ENCODE results near the gene RNF41.
"Not testable (repeated sequence)": the region's sequence is repeated elsewhere in the genome, so short reads cannot be mapped to it uniquely, and the experiment has no call there.

The RNF41 gene

DNA sequence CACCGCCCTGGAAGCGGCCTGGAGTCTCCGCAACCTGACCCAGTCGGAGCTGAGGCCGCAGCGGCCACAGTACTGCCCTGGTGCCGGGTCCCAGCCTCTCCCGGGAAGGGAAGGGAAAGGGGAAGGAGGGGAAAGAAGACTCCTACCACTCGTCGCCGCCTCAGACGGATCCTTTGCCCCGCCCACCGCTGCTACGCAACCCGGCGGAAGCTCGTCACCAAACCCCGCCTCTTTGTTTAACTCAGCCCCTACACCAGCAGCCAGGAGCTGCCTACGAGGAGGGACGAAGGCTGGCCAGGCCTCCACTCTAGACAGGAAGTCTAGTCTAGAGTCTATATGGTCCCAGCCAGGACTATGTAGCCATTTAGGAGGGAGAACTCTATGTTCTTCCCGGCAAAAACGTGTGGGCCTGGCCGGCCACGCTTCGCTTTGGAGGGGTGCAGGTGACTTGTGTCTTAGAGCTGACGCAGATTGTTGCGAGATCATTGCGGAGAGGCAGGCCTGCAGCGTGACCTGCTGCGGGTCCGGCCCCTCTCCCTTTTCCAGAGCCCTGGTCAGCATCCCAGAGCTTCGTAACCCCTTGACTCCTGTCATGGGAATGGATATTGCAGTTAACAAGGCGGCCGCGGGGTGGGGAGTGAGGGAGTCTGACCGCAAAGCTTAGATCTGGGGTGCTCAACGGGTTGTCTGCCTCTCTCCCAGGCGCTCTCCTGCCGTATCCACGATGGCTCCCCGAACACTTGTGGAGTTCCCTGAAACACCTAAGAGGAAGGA lies at the start of gene RNF41:
Gene RNF41, minus strand, starts transcription at position 166 of the 774 bp plus-strand sequence. CDS start 7,875 bp downstream, outside the sequence.
- TF ChIP-seq CTCF (IDR thresholded peaks at IDR 0.05; ENCODE audit: insufficient read depth, low read depth, low read length, missing control alignments), result no peak
- peak; percentile 96 for DNase-seq (ENCODE audit: low read depth)
- peak within 1 kb of the TSS; percentile 79 for H3K4me3 ChIP-seq (ENCODE audit: low read length)

DNA sequence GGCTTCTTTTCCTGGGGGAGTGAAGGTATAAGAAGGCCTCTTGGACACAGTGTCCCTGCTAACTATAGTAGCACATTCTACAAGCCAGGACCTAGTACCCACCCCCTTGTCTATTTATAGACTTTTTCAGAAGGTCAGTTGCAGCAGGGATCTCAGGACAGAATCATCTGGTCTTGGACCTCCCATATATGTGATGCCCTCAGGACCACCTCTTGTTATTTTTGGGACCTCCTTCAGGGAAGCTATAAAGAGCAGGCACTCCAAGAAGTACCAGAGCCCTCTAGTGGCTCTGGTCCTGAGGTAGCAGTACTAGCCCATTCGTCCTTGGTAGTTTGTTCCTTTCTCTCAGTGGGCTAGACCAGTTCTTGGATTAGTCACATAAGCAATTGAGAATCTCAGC lies 49.3 kb upstream of the RNF41 start:
- peak; percentile 54 for DNase-seq (ENCODE audit: low read depth)
- H3K4me3 ChIP-seq (ENCODE audit: low read length), result no peak overlapping the region
- TF ChIP-seq CTCF (IDR thresholded peaks at IDR 0.05; ENCODE audit: insufficient read depth, low read depth, low read length, missing control alignments), result peak; percentile 58

GRCh38 chr12:56267443-56268071 lies 45.8 kb upstream of the RNF41 start:
- no peak for DNase-seq (ENCODE audit: low read depth)
- no peak for TF ChIP-seq CTCF (IDR thresholded peaks at IDR 0.05; ENCODE audit: insufficient read depth, low read depth, low read length, missing control alignments)

DNA sequence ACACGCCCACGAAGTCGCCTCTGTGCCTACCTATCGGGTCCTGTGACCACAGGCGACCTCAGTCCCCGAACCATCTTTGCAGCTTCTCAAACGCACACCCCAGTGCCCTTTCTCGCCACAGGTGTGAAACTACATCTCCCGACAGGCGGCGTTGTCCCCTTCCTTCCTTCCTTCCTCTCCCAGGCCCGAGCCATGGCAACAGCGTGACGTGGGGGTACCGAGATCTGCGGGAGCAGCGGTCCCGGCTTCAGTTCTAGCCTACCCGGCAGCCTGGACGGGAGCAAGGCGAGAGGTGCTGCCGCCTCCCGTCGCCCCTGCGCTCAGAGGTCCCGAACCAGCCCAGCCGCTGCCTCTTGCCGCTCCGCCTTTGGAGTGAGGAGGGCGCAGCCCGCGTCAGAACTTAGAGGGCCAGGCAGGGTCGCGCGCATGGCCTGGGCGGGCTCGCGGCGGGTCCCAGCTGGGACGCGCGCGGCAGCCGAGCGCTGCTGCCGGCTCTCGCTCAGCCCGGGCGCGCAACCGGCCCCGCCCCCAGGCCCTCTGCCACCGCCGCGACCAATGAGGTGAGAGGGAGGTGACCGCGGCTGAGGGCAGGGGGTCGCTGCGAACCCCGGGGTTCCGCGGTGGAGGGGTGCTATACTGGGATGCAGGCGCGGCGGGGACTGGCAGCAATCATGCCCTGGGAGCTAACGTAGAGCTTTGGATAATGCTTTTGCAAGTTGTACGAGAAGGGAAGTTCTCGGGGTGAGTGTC lies 45.1 kb upstream of the RNF41 start, which contains the start of gene COQ10A:
Gene COQ10A, plus strand, starts transcription at position 250 of the 750 bp plus-strand sequence. Its CDS starts 177 bp downstream, at position 427.
- peak; percentile 73 for TF ChIP-seq CTCF (IDR thresholded peaks at IDR 0.05; ENCODE audit: insufficient read depth, low read depth, low read length, missing control alignments)
- peak; percentile 87 for DNase-seq (ENCODE audit: low read depth)
- H3K4me3 ChIP-seq (ENCODE audit: low read length), result peak within 1 kb of the TSS; percentile 75

More at GRCh38 chr12:56267443-56268071, 45.8 kb upstream of the RNF41 start:
- H3K4me3 ChIP-seq (ENCODE audit: low read length), result peak overlapping the region; percentile 75

GRCh38 chr12:56266068-56266692 lies 44.5 kb upstream of the RNF41 start:
- peak overlapping the region; percentile 75 for H3K4me3 ChIP-seq (ENCODE audit: low read length)
- DNase-seq (ENCODE audit: low read depth), result not testable (repeated sequence)

DNA sequence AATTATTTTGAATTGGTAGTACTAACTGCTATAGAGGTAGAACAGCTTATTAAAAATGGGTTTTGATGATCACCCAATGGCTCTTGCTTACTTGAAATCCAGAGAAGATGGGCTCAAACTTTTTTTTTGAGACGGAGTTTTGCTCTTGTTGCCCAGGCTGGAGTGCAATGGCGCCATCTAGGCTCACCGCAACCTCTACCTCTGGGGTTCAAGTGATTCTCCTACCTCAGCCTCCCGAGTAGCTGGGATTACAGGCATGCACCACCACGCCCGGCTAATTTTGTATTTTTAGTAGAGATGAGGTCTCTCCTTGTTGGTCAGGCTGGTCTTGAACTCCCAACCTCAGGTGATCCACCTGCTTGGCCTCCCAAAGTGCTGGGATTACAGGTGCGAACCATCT lies 41.2 kb upstream of the RNF41 start:
- DNase-seq (ENCODE audit: low read depth); H3K4me3 ChIP-seq (ENCODE audit: low read length): not testable (repeated sequence)

DNA sequence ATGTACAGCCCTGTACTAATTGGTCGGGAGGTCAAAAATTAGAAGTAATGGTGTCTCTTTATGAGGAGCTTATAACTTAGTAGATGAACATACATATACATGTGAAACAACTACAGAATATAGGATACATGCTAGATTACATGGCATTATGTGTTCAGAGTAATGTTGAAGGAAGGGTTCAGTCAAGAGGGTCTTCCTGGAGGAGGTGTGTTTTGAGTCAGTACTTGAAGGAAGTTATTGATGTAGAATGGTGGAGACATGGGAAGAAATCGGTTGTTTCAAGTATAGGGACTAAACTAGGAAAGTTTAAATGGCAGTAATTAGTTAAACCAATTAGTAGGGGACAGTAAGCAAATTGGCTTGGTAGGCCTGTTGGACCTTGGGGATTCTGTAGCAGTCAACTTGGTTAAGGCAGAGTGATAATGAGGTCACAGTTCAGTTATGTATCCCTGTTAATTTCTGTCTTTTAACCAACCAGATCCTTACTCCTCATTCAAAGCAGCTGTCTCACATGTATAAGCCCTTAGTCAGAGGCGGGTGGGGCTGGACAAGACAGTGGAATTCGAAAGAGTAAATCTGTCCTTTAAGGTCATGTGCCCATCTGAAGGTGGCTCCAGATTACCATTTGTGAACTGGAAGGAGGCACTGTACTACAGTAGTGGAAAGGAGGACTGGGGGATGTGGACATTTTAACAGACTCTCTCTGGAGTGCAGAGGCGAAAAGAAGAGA lies 39.9 kb upstream of the RNF41 start:
- H3K4me3 ChIP-seq (ENCODE audit: low read length), result no peak overlapping the region
- peak; percentile 91 for DNase-seq (ENCODE audit: low read depth)
- no peak for TF ChIP-seq CTCF (IDR thresholded peaks at IDR 0.05; ENCODE audit: insufficient read depth, low read depth, low read length, missing control alignments)
